ENCODE results near the gene CAPN8. TPM values are rescaled to one million over a fixed set of nuclear protein-coding genes. Genes with fewer than 3 reads are reported as not detected.

CAPN8 gene
- total RNA-seq, 1 donor from 2014 or later = 70.6 TPM

DNA sequence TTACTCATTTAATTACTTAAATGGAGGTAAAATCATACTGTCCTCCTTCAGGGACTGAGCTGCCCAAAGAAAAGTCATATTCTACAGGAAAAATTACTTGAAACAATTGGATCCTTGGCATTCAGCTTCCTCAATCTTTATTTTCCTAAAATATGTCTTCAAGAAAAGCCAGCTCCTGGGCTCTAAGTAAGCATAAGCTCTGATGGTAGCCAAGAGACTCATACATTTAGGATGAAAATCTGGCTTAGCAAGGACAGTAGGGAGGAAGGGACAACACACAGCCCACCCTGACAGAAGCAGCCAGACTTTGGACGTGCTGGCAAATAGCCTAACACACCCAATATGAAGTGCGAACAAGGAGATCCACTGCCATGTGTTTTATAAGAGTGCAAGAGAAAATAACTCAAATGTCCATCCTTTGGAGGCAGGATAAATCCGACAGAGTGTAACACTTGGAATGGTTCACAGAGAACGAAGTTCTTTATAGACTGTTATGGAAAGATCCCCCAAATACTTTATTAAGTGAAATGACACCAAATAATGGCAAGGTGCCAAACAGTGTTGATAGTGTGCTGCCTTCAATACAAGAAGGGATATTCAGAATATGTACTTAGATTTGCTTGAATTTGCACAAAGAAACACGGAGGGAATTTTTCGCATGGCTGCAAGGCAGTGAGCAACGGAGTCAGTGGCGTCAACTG lies 14.1 kb downstream of the CAPN8 start:
- no peak overlapping the region for H3K4me3 ChIP-seq
- TF ChIP-seq, protein P1, sequence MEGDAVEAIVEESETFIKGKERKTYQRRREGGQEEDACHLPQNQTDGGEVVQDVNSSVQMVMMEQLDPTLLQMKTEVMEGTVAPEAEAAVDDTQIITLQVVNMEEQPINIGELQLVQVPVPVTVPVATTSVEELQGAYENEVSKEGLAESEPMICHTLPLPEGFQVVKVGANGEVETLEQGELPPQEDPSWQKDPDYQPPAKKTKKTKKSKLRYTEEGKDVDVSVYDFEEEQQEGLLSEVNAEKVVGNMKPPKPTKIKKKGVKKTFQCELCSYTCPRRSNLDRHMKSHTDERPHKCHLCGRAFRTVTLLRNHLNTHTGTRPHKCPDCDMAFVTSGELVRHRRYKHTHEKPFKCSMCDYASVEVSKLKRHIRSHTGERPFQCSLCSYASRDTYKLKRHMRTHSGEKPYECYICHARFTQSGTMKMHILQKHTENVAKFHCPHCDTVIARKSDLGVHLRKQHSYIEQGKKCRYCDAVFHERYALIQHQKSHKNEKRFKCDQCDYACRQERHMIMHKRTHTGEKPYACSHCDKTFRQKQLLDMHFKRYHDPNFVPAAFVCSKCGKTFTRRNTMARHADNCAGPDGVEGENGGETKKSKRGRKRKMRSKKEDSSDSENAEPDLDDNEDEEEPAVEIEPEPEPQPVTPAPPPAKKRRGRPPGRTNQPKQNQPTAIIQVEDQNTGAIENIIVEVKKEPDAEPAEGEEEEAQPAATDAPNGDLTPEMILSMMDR (IDR thresholded peaks at IDR 0.05) = no peak
- no peaks in the 10 kb centered on the region for H3K27me3 ChIP-seq (ENCODE audit: low read depth)
- H3K27ac ChIP-seq = no peak overlapping the region
- DNase-seq = no peak
- intact Hi-C loops (cut with DNase I) = no loop called here
- H3K4me1 ChIP-seq = no peaks in the 10 kb centered on the region
- no peaks in the 10 kb centered on the region for H3K36me3 ChIP-seq
- H3K9me3 ChIP-seq = no peaks in the 10 kb centered on the region
- ATAC-seq = no peak

DNA sequence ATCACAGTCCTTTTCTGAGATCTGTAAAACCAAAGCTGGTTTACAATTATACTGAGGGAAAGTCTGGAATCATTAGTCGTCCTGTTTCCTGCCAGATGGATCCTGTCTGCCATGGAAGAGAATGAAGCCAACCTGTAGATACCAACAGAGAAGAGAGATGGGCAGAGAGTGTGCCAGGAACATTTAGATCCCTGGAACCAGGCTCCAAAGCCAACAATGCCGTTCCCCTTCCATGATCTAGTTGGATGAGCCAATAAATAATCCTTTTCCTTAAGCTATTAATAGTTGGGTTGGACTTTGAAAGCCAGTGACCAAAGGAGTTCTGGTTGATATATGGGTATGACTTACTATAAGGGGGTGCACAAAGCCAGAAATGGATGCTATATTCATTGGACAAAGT lies 15.0 kb downstream of the CAPN8 start:
- DNase-seq = no peak
- H3K9me3 ChIP-seq = no peaks in the 10 kb centered on the region
- no peaks in the 10 kb centered on the region for H3K4me1 ChIP-seq
- no peaks in the 10 kb centered on the region for H3K36me3 ChIP-seq
- H3K4me3 ChIP-seq = no peak overlapping the region
- ATAC-seq = no peak
- TF ChIP-seq, protein P1 (IDR thresholded peaks at IDR 0.05) = no peak
- H3K27ac ChIP-seq = no peak overlapping the region
- intact Hi-C loops (cut with DNase I) = no loop called here
- no peaks in the 10 kb centered on the region for H3K27me3 ChIP-seq (ENCODE audit: low read depth)

DNA sequence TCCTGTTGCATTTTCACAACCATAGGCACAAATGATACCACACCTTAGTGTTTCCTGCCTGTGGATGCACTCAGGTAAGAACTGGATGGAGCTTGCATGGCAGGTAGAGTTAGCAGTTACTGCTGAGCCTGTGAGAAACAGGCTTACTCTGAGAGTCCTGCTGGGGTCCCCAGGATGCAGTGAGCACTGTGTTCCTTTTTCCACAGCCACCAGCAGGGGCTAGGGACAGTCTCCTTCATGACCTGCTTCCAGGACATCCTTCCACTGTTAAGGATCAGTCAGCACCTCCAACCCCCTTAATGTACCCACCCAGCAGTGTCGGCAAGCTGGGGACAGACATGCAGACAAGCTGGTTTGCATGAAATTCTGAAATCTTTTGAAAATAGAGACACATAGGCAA lies 16.3 kb downstream of the CAPN8 start:
- no peak overlapping the region for H3K4me3 ChIP-seq
- no peak overlapping the region for H3K27ac ChIP-seq
- H3K27me3 ChIP-seq (ENCODE audit: low read depth) = no peaks in the 10 kb centered on the region
- TF ChIP-seq, protein P1 (IDR thresholded peaks at IDR 0.05) = no peak
- H3K36me3 ChIP-seq = no peaks in the 10 kb centered on the region
- intact Hi-C loops (cut with DNase I) = no loop called here
- ATAC-seq = no peak
- H3K4me1 ChIP-seq = no peaks in the 10 kb centered on the region
- no peaks in the 10 kb centered on the region for H3K9me3 ChIP-seq
- no peak for DNase-seq

DNA sequence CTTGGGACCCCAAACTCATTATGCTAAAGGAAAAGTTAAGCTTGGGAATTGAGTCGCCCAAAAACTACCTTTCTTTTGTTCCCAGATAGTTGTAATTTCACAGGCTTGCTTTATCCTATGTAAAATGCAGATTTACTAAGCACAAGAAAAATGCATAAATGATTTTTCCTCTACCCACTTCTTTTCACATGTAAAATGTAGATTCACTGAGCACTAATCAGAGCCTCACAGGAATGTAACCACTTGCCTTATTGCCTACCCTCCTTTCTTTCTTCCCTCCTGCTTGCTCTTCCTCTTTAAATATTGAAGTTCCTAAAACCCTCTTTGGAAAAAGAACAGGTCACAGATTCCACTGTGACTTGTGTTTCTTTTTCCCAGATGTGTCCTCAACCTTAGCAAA lies 18.3 kb downstream of the CAPN8 start:
- TF ChIP-seq, protein P1 (IDR thresholded peaks at IDR 0.05) = no peak
- Histone ChIP-seq H3K36me3 (no peaks in the 10 kb centered on the region), H3K27me3 (ENCODE audit: low read depth) (no peaks in the 10 kb centered on the region), H3K9me3 (no peaks in the 10 kb centered on the region), H3K4me1 (no peaks in the 10 kb centered on the region), H3K27ac (no peak overlapping the region), H3K4me3 (no peak overlapping the region)
- DNase-seq (no peak), ATAC-seq (no peak)
- intact Hi-C loops (cut with DNase I) = no loop called here

DNA sequence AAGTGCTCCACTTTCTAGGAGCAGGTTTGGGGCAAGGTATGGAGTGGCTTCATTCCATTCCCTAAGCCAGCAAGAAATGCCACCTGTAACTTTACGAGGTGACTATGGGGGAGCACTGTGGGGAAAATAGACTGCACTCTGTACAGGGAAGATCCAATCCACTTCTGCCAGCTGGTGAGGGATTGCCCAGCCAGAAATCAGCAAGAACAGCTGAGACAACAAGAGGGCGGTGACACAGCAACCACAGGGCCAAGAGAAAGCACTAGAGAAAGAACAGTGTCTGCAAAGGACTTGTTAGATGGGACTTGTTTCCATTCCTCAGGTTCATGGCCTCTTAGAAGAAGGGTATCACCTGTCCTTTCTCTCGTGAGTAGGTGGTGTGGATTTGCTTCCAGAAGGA lies 19.6 kb downstream of the CAPN8 start:
- Histone ChIP-seq H3K9me3 (no peaks in the 10 kb centered on the region), H3K27ac (no peak overlapping the region), H3K27me3 (ENCODE audit: low read depth) (no peaks in the 10 kb centered on the region), H3K4me3 (no peak overlapping the region), H3K36me3 (no peaks in the 10 kb centered on the region), H3K4me1 (no peaks in the 10 kb centered on the region)
- TF ChIP-seq, protein P1 (IDR thresholded peaks at IDR 0.05) = no peak
- peak in 1 of 2 donors; percentile 17 for ATAC-seq
- DNase-seq = no peak
- intact Hi-C loops (cut with DNase I) = no loop called here
